Pancreas (tissue), 10 donors: ENCODE data around the gene PRR18. TPM values are rescaled to one million over a fixed set of nuclear protein-coding genes. Genes with fewer than 3 reads are reported as not detected.

Experiments
- ATAC-seq, 4 donors: fragments of 200-7000 bp; cut with Tn5 transposase; one replicate each; pipeline versions ENCODE4 v1.8.0 to v1.9.1; 2020; ENCODE audit warnings: mild to moderate bottlenecking in 4 of 4, moderate library complexity in 4 of 4
- DNase-seq, 6 donors: peaks; one replicate each; pipeline ENCODE4 v3.0.0-alpha.2; 2020
- FAIRE-seq: peaks from 2 replicates; lab custom pipeline; 2012; peaks lifted over from hg19 to GRCh38; lab: Jason Lieb, UNC
- H3K27ac ChIP-seq, 4 donors: fragments of 200-600 bp; sonication (generic); 1 replicate in 3 of 4; 2 replicates in 1 of 4; pipeline versions ENCODE4 v1.5.0 to v1.8.0; 2020
- H3K27me3 ChIP-seq, 4 donors: fragments of 200-600 bp; one replicate each; pipeline ENCODE4 v1.8.0; 2021
- H3K36me3 ChIP-seq, 3 donors: fragments of 200-600 bp; sonication (generic) in 1 of 3; one replicate each; pipeline versions ENCODE4 v1.5.0 to v1.8.0; 2020 to 2021
- H3K4me1 ChIP-seq, 3 donors: fragments of 200-600 bp; one replicate each; pipeline ENCODE4 v1.8.0; 2021
- H3K4me3 ChIP-seq, 4 donors: fragments of 200-600 bp; sonication (generic) in 2 of 4; one replicate each; pipeline versions ENCODE4 v1.5.0 to v1.8.0; 2020 to 2021
- H3K9me3 ChIP-seq, 4 donors: fragments of 200-600 bp; one replicate each; pipeline ENCODE4 v1.8.0; 2021
- CTCF ChIP-seq, 4 donors: fragments of 200-600 bp; sonication (generic) in 3 of 4; IDR thresholded peaks; one replicate each; pipeline versions ENCODE4 v1.5.0 to v1.8.0; 2021; ENCODE audit warnings: antibody characterized with exemption in 4 of 4
- WGBS, 2 donors: extraction: QIAGEN DNeasy Blood & Tissue Kit; methylation state at CpG; one replicate each; pipeline ENCODE4 v1.1.7; 2013; 5-methylcytosine and 5-hydroxymethylcytosine counted together
- intact Hi-C, 3 donors: fragments of 100-400 bp; cut with DNase I; formaldehyde crosslinking; loops; one replicate each; pipeline versions ENCODE4 v1.11.1 to v1.14.2; 2022
- polyA plus RNA-seq, 2 donors: library from polyadenylated mRNA; stranded (reverse); fragments of 200-250 nt; gene quantifications; one replicate each; pipeline ENCODE4 v1.2.3, GENCODE V29; 2013
- total RNA-seq, 6 donors: library from RNA; stranded (reverse); fragmentation: NEBNext Ultra II Directional in 4 of 6; extraction: Animal tissue kit (Norgen Biotek cat#: 25700) in 4 of 6; gene quantifications; one replicate each; pipeline versions ENCODE4 v1.2.1 to v1.2.4, GENCODE V29; 2021 to 2023
- donor health status: healthy with polysubstance abuse.
- donor health status: DM: no; HTN: no; CAD: no; lungs with moderate emphysema.
- donor health status: DM: no; HTN: no; CAD: no.
- donor health status: control.
- donor health status: control.
- donor health status: Bipolar disorder and iron deficiency.
- donor health status: DM: yes; HTN: yes; CAD: no.
- donor health status: DM: no; HTN: no; CAD: no.
- donor health status: DM: no; HTN: no; CAD: no.
- donor health status: DM: yes; HTN: yes; CAD: no.

The PRR18 gene
- total and polyA plus RNA-seq, 8 donors = 0.06 to 0.61 (median 0.34) TPM

- H3K27me3 ChIP-seq = no peaks in the 10 kb centered on the region
- 82 to 83% methylated on average over 6 of the region's 6 CpGs for WGBS, 2 donors
- FAIRE-seq = no peak
- no peak overlapping the region for H3K4me3 ChIP-seq
- ATAC-seq = no peak
- no peak for TF ChIP-seq CTCF (IDR thresholded peaks at IDR 0.05)
- DNase-seq = no peak
- intact Hi-C loops = no loop called here
- H3K9me3 ChIP-seq = no peaks in the 10 kb centered on the region
- peaks cover 0 to 34% (median 0%) of the 10 kb centered on the region in 3 donors for H3K36me3 ChIP-seq
- H3K27ac ChIP-seq = no peak overlapping the region
- peaks cover 0 to under 1% (median under 1%) of the 10 kb centered on the region in 3 donors for H3K4me1 ChIP-seq
Measured at GRCh38 chr6:166325383-166326042, 17.3 kb upstream of the PRR18 start.

- intact Hi-C loops = no loop called here
- H3K4me3 ChIP-seq = no peak overlapping the region
- H3K9me3 ChIP-seq = no peaks in the 10 kb centered on the region
- TF ChIP-seq CTCF (IDR thresholded peaks at IDR 0.05) = no peak
- no peak for FAIRE-seq
- DNase-seq = no peak
- H3K36me3 ChIP-seq = peaks cover 0 to 28% (median 0%) of the 10 kb centered on the region in 3 donors
- no peaks in the 10 kb centered on the region for H3K4me1 ChIP-seq
- WGBS, 2 donors = 90 to 92% methylated on average over 5 of the region's 5 CpGs
- H3K27me3 ChIP-seq = no peaks in the 10 kb centered on the region
- no peak for ATAC-seq
- no peak overlapping the region for H3K27ac ChIP-seq
Measured at GRCh38 chr6:166323395-166323794, 15.2 kb upstream of the PRR18 start.

GRCh38 chr6:166318649-166319600 lies 10.7 kb upstream of the PRR18 start:
- intact Hi-C loops = loop anchor here in 1 of 3 donors (5.0 kb wide), 1 partner anchor 78 kb away; no protein-coding TSS in a partner anchor
- Histone ChIP-seq H3K27me3 (no peaks in the 10 kb centered on the region), H3K9me3 (no peaks in the 10 kb centered on the region), H3K36me3 (peaks cover 0 to 4% (median 0%) of the 10 kb centered on the region in 3 donors), H3K4me1 (no peaks in the 10 kb centered on the region), H3K4me3 (no peak overlapping the region), H3K27ac (no peak overlapping the region)
- ATAC-seq (peak in 1 of 4 donors; percentile 19), FAIRE-seq (no peak), DNase-seq (no peak)
- WGBS, 2 donors = 89 to 91% methylated on average over 18 of the region's 18 CpGs
- no peak for TF ChIP-seq CTCF (IDR thresholded peaks at IDR 0.05)

- no peak for ATAC-seq
Measured at GRCh38 chr6:166318227-166318626, 10.0 kb upstream of the PRR18 start.

More at GRCh38 chr6:166318227-166318626, 10.0 kb upstream of the PRR18 start:
- intact Hi-C loops = loop anchor here in 1 of 3 donors (5.0 kb wide), 1 partner anchor 79 kb away; no protein-coding TSS in a partner anchor
- no peaks in the 10 kb centered on the region for H3K4me1 ChIP-seq
- H3K4me3 ChIP-seq = no peak overlapping the region
- no peaks in the 10 kb centered on the region for H3K27me3 ChIP-seq
- WGBS, 2 donors = 87 to 92% methylated on average over 14 of the region's 14 CpGs
- no peaks in the 10 kb centered on the region for H3K9me3 ChIP-seq
- no peak overlapping the region for H3K27ac ChIP-seq
- FAIRE-seq (no peak), DNase-seq (no peak)
- peaks cover 0 to 4% (median 0%) of the 10 kb centered on the region in 3 donors for H3K36me3 ChIP-seq
- TF ChIP-seq CTCF (IDR thresholded peaks at IDR 0.05) = no peak
